OCI-LY3 (cell line): ENCODE data around the gene CAVIN1.

Experiments
- H2AFZ ChIP-seq: fragments of 200-600, 300-600 bp; shearing (Covaris generic); 2 replicates; pipeline ENCODE4 v1.6.0; 2014; ENCODE audit warnings: antibody characterized with exemption, low read depth, low read length
- H3K27ac ChIP-seq: fragments of 200-600, 300-600 bp; sonication (generic); 2 replicates; pipeline ENCODE4 v1.5.1; 2014; ENCODE audit warnings: mild to moderate bottlenecking, low read length, moderate library complexity, mixed read lengths
- H3K27me3 ChIP-seq: fragments of 200-600, 300-600 bp; sonication (generic); 2 replicates; pipeline ENCODE4 v1.6.1; 2014; ENCODE audit warnings: low read depth, low read length, mixed read lengths
- H3K36me3 ChIP-seq: fragments of 200-600, 300-600 bp; sonication (generic); replicated peaks from 2 replicates; pipeline ENCODE3; 2014; ENCODE audit warnings: low read depth, low read length, mixed read lengths
- H3K4me1 ChIP-seq: fragments of 300-600, 200-600 bp; sonication (generic); 2 replicates; pipeline ENCODE4 v1.6.1; 2014; ENCODE audit warnings: low read length, mixed read lengths
- H3K4me2 ChIP-seq: fragments of 200-600, 300-600 bp; sonication (generic); 2 replicates; pipeline ENCODE4 v1.6.1; 2014; ENCODE audit warnings: low read length, mixed read lengths
- H3K4me3 ChIP-seq: fragments of 300-600, 200-600 bp; sonication (generic); 2 replicates; pipeline ENCODE4 v1.5.1; 2014; ENCODE audit warnings: antibody characterized with exemption, mild to moderate bottlenecking, low read length, moderate library complexity
- H3K79me2 ChIP-seq: fragments of 300-600, 200-600 bp; shearing (Covaris generic); 2 replicates; pipeline ENCODE4 v1.6.1; 2014; ENCODE audit warnings: mild to moderate bottlenecking, low read length, mixed read lengths
- H3K9ac ChIP-seq: fragments of 300-600, 200-600 bp; shearing (Covaris generic); 2 replicates; pipeline ENCODE4 v1.6.0; 2014; ENCODE audit warnings: mild to moderate bottlenecking, low read length, moderate library complexity
- H3K9me3 ChIP-seq: fragments of 200-600, 300-600 bp; shearing (Covaris generic); 2 replicates; pipeline ENCODE4 v1.6.1; 2014; ENCODE audit warnings: low read length, mixed read lengths; ENCODE audit not compliant: insufficient read depth
- H4K20me1 ChIP-seq: fragments of 200-600, 300-600 bp; sonication (generic); 2 replicates; pipeline ENCODE4 v1.6.1; 2016; ENCODE audit warnings: low read length, mixed read lengths; ENCODE audit not compliant: insufficient read depth
- CTCF ChIP-seq: fragments of 200-600, 300-600 bp; sonication (generic); IDR thresholded peaks from 2 replicates; pipeline ENCODE4 v1.5.1; 2014; ENCODE audit warnings: antibody characterized with exemption, low read length, low read depth
- EZH2phosphoT487 ChIP-seq: fragments of 200-600 bp; shearing (Covaris generic); IDR thresholded peaks from 2 replicates; pipeline ENCODE4 v1.6.1; 2018; ENCODE audit warnings: antibody characterized with exemption, mixed run types, low read depth

The CAVIN1 gene

GRCh38 chr17:42354956-42355843 is 67.9 kb downstream of the CAVIN1 start:
- Histone ChIP-seq H2AFZ (no peak overlapping the region), H3K36me3 (peaks cover 23% of the 10 kb centered on the region), H4K20me1 (peaks cover 95% of the 10 kb centered on the region), H3K27ac (no peak overlapping the region; the same call in 1 of the 2 replicates), H3K9me3 (no peaks in the 10 kb centered on the region), H3K27me3 (no peaks in the 10 kb centered on the region), H3K79me2 (peaks cover 99% of the 10 kb centered on the region), H3K9ac (no peak overlapping the region), H3K4me3 (no peak overlapping the region), H3K4me1 (peaks cover 30% of the 10 kb centered on the region), H3K4me2 (peak overlapping the region; percentile 14; the same call in 1 of the 2 replicates)
- no peak for TF ChIP-seq EZH2phosphoT487
- TF ChIP-seq CTCF: no peak
